GM12873 (cell line): Measurements from ENCODE around the gene FBXL15.

ENCODE experiments used
- TF ChIP-seq, protein P1 (sequence below): IDR thresholded peaks from 2 replicates; pipeline ENCODE4 v1.5.1; 2012; ENCODE audit warnings: low read depth, mild to moderate bottlenecking, moderate library complexity, low read length, control low read depth; ENCODE audit not compliant: insufficient read depth; ENCODE audit errors: missing control alignments

FBXL15 gene

DNA sequence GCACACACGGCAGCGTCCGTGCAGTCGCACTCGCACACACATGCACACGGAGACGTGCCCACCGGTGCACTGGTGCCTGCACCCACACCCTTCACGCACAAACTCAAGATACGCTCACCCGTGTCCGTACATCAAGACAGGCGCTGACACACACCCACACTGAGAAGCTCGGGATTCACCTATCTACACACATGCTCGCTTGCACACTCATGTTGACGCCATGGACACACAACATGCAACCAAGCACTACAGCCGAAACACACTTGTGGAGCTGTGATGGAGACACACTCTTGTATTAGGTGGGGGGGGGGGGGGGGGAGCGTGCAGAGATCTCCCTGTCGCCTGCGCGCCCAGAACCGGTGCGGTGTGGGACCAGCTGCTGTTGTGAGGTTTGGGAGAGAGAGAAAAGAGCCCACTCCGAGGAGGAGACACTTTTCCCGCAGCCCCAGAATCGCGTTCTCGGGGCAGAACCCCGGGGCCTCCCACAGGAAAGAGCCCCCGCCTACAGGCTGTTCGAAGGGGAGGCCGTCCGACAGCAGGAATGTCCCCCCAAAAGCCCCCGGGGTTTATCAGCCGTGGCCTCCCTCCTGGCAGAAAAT, 25.7 kb upstream of the FBXL15 start:
- TF ChIP-seq, protein P1, sequence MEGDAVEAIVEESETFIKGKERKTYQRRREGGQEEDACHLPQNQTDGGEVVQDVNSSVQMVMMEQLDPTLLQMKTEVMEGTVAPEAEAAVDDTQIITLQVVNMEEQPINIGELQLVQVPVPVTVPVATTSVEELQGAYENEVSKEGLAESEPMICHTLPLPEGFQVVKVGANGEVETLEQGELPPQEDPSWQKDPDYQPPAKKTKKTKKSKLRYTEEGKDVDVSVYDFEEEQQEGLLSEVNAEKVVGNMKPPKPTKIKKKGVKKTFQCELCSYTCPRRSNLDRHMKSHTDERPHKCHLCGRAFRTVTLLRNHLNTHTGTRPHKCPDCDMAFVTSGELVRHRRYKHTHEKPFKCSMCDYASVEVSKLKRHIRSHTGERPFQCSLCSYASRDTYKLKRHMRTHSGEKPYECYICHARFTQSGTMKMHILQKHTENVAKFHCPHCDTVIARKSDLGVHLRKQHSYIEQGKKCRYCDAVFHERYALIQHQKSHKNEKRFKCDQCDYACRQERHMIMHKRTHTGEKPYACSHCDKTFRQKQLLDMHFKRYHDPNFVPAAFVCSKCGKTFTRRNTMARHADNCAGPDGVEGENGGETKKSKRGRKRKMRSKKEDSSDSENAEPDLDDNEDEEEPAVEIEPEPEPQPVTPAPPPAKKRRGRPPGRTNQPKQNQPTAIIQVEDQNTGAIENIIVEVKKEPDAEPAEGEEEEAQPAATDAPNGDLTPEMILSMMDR, result no peak

DNA sequence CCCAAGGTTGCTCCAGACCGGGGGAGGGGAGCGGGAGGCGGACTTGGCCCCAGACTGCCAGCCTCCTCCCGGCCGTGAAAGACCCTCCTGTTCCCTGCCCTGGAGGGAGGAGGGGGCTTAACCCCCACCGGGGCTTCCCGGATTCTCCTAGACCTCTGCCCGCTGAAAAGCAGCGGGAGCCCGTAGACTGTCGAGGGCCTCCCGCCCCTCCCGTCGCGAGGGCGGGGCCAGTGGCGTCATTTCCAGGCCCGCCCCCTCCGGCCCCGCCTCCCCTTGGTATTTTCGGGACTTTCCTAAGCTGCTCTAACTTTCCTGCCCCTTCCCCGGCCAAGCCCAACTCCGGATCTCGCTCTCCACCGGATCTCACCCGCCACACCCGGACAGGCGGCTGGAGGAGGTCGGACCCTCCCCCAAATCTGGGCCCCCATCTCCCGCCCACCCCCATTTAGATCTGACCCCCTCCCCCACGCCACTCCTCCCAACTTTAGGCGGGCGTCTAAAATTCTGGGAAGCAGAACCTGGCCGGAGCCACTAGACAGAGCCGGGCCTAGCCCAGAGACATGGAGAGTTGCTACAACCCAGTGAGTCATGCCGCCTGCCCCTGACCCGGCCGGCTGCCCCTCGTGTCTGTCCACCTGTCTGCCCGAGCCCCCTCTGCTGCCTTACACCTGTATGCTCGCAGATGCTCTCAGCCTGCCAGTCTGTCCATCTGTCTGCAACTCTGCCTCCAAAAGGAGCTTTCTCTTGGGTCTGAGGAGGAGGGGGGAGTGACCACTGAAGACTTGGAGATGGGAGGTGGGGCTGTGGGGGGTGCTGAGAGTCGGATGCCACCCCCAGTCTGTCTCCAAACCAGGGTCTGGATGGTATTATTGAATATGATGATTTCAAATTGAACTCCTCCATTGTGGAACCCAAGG, 25.0 kb upstream of the FBXL15 start, which contains the start of gene NFKB2:
Gene NFKB2 (plus strand): TSS at position 306 of the 917 bp plus-strand sequence. CDS start 255 bp downstream, at position 561.
- TF ChIP-seq, protein P1, result no peak

DNA sequence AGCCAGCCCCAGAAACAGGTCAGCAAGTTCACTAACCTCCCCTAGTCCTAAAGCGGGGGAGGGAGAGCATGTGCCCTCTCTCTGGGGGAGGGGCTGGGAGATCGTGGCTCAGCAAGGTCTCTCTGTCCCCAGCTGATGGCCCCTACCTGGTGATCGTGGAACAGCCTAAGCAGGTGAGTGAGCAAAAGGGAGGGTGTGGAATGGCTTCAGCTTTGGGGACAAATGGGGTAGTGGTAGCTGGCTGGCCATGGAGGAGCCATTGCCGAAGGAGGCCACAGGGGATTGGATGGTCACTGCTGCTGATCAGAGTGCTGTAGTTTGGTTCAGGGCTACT, 24.4 kb upstream of the FBXL15 start:
- TF ChIP-seq, protein P1, result no peak

DNA sequence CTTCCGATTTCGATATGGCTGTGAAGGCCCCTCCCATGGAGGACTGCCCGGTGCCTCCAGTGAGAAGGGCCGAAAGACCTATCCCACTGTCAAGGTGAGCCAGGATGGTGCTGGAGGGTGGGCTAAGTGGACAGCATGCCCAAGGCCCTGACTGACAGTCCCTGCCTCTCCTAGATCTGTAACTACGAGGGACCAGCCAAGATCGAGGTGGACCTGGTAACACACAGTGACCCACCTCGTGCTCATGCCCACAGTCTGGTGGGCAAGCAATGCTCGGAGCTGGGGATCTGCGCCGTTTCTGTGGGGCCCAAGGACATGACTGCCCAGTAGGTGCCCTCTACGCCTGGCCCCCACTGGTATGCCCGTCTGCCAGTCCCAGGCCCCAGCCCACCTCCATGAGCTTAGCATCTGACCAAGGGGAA, 23.9 kb upstream of the FBXL15 start:
- TF ChIP-seq, protein P1, result no peak

DNA sequence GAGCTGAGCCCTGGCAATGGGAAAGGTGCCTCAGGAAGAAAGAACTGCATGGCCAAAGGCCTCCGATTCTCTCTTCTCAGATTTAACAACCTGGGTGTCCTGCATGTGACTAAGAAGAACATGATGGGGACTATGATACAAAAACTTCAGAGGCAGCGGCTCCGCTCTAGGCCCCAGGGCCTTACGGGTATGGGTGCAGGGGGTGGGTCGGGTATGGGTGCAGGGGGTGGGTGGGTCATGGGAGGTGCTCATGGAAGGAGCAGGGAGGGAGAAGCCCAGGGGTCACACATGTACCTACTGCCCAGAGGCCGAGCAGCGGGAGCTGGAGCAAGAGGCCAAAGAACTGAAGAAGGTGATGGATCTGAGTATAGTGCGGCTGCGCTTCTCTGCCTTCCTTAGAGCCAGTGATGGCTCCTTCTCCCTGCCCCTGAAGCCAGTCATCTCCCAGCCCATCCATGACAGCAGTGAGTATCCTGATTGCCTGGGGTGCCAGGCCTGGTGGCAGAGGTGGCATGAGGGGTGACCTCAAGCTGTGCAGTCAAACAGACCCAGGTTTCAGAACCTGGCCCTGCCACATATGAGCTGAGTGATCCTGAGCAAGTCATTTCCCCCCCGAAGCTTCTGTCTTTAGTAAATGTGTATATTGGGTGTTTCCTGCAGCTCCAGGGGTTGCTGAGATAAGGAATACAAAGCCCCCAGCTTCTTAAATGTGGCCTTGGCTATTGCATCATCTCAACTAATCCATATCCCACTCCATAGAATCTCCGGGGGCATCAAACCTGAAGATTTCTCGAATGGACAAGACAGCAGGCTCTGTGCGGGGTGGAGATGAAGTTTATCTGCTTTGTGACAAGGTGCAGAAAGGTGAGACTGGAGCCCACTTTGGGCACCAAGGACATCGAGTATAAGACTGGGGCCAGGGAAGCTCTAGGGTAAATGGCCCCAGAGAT, 23.1 kb upstream of the FBXL15 start:
- TF ChIP-seq, protein P1, result no peak

DNA sequence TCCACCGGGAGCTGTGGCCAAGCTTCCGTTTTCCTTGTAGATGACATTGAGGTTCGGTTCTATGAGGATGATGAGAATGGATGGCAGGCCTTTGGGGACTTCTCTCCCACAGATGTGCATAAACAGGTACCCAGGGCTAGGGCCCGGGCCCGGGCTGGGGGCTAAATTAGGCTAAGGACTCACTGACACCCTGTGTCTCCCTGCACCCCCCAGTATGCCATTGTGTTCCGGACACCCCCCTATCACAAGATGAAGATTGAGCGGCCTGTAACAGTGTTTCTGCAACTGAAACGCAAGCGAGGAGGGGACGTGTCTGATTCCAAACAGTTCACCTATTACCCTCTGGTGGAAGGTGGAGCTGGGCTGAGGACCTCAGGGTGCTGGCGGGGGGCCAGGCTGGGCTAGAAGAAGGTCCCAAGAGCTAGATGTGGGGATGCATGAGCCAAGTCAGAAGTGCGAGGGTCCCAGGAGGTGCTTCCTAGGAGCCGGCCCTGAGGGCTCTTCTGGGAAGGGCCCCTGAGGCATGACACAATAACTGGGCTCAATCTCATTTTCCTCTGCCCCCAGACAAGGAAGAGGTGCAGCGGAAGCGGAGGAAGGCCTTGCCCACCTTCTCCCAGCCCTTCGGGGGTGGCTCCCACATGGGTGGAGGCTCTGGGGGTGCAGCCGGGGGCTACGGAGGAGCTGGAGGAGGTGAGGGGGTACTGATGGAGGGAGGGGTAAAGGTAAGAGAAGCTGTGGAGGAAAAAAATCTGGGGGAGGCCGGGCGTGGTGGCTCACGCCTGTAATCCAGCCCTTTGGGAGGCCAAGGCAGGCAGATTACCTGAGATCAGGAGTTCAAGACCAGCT, 22.2 kb upstream of the FBXL15 start:
- TF ChIP-seq, protein P1, result no peak
